KMS-11 (cell line): Measurements from ENCODE around the gene IRF2BP1.

Experiments
- H2AFZ ChIP-seq: fragments of 200-600 bp; sonication (generic); 2 replicates; pipeline ENCODE4 v1.6.1; 2016; ENCODE audit warnings: antibody characterized with exemption, mixed run types, low read depth
- H3K27ac ChIP-seq: fragments of 200-600 bp; sonication (generic); 2 replicates; pipeline ENCODE4 v1.6.1; 2016; ENCODE audit warnings: mild to moderate bottlenecking, mixed run types
- H3K27me3 ChIP-seq: fragments of 200-600 bp; sonication (generic); 2 replicates; pipeline ENCODE4 v1.6.1; 2017; ENCODE audit warnings: mild to moderate bottlenecking, low read depth, mixed run types, moderate library complexity; ENCODE audit not compliant: insufficient read depth
- H3K36me3 ChIP-seq: fragments of 200-600 bp; sonication (generic); 2 replicates; pipeline ENCODE4 v1.6.1; 2017; ENCODE audit warnings: mild to moderate bottlenecking, mixed run types; ENCODE audit not compliant: insufficient read depth
- H3K4me1 ChIP-seq: fragments of 200-600 bp; sonication (generic); 2 replicates; pipeline ENCODE4 v1.6.1; 2016; ENCODE audit warnings: mild to moderate bottlenecking, low read depth, mixed run types; ENCODE audit not compliant: poor library complexity, severe bottlenecking
- H3K4me2 ChIP-seq: fragments of 200-600 bp; sonication (generic); 2 replicates; pipeline ENCODE4 v1.7.0; 2016; ENCODE audit warnings: mild to moderate bottlenecking, mixed run types
- H3K4me3 ChIP-seq: fragments of 200-600 bp; sonication (generic); IDR thresholded peaks from 2 replicates; pipeline ENCODE4 v1.6.1; 2017; ENCODE audit warnings: low read depth, low read length, mixed read lengths; ENCODE audit not compliant: insufficient read depth
- H3K79me2 ChIP-seq: fragments of 200-600 bp; sonication (generic); 2 replicates; pipeline ENCODE4 v1.6.1; 2016; ENCODE audit warnings: low read depth, mixed run types; ENCODE audit not compliant: insufficient read depth
- H3K9ac ChIP-seq: fragments of 200-600 bp; sonication (generic); 2 replicates; pipeline ENCODE4 v1.6.1; 2016; ENCODE audit warnings: mild to moderate bottlenecking, mixed run types
- H4K20me1 ChIP-seq: fragments of 200-600 bp; sonication (generic); 2 replicates; pipeline ENCODE4 v1.6.1; 2016; ENCODE audit warnings: mild to moderate bottlenecking, mixed run types; ENCODE audit not compliant: insufficient read depth
- CTCF ChIP-seq: fragments of 200-600 bp; sonication (generic); conservative IDR thresholded peaks from 2 replicates; pipeline ENCODE4 v1.6.1; 2017; ENCODE audit warnings: low read depth, mild to moderate bottlenecking, antibody characterized with exemption, low read length, moderate library complexity, mixed read lengths

IRF2BP1 gene

GRCh38 chr19:45901432-45901911, 15.5 kb upstream of the IRF2BP1 start:
- Histone ChIP-seq H2AFZ (no peak overlapping the region), H4K20me1 (no peaks in the 10 kb centered on the region), H3K27ac (no peak overlapping the region), H3K4me2 (peak overlapping the region; percentile 85), H3K36me3 (no peaks in the 10 kb centered on the region), H3K79me2 (no peaks in the 10 kb centered on the region), H3K4me3 (no peak overlapping the region), H3K9ac (no peak overlapping the region), H3K4me1 (peaks cover 16% of the 10 kb centered on the region), H3K27me3 (no peaks in the 10 kb centered on the region; the same call in 1 of the 2 replicates)
- no peak for TF ChIP-seq CTCF

GRCh38 chr19:45900738-45901431, 14.9 kb upstream of the IRF2BP1 start:
- TF ChIP-seq CTCF = no peak
- no peak overlapping the region for H3K9ac ChIP-seq
- no peak overlapping the region for H2AFZ ChIP-seq
- H3K79me2 ChIP-seq = no peaks in the 10 kb centered on the region
- H3K36me3 ChIP-seq = no peaks in the 10 kb centered on the region
- H3K4me3 ChIP-seq = no peak overlapping the region
- H3K27ac ChIP-seq = no peak overlapping the region
- H3K27me3 ChIP-seq = no peaks in the 10 kb centered on the region; the same call in 1 of the 2 replicates
- H3K4me1 ChIP-seq = peaks cover 16% of the 10 kb centered on the region
- no peak overlapping the region for H3K4me2 ChIP-seq
- no peaks in the 10 kb centered on the region for H4K20me1 ChIP-seq

- Histone ChIP-seq H4K20me1 (no peaks in the 10 kb centered on the region), H3K4me2 (no peak overlapping the region), H3K79me2 (no peaks in the 10 kb centered on the region), H3K4me1 (peaks cover 16% of the 10 kb centered on the region), H3K27ac (no peak overlapping the region), H3K36me3 (no peaks in the 10 kb centered on the region), H3K9ac (no peak overlapping the region), H3K4me3 (no peak overlapping the region), H2AFZ (no peak overlapping the region), H3K27me3 (no peaks in the 10 kb centered on the region)
- no peak for TF ChIP-seq CTCF
Measured at GRCh38 chr19:45899919-45900589, 14.1 kb upstream of the IRF2BP1 start.

GRCh38 chr19:45899253-45899652, 13.3 kb upstream of the IRF2BP1 start:
- peaks cover 16% of the 10 kb centered on the region for H3K4me1 ChIP-seq
- no peak overlapping the region for H2AFZ ChIP-seq
- no peak overlapping the region for H3K9ac ChIP-seq

More at GRCh38 chr19:45899253-45899652, 13.3 kb upstream of the IRF2BP1 start:
- no peaks in the 10 kb centered on the region for H3K27me3 ChIP-seq
- H3K4me3 ChIP-seq = no peak overlapping the region
- no peak for TF ChIP-seq CTCF
- H3K4me2 ChIP-seq = no peak overlapping the region
- no peaks in the 10 kb centered on the region for H3K79me2 ChIP-seq
- no peak overlapping the region for H3K27ac ChIP-seq
- no peaks in the 10 kb centered on the region for H4K20me1 ChIP-seq
- no peaks in the 10 kb centered on the region for H3K36me3 ChIP-seq
